Transverse colon (tissue), 4 donors: ENCODE results near the gene MYMK. TPM values are rescaled to one million over a fixed set of nuclear protein-coding genes. Genes with fewer than 3 reads are reported as not detected.

ENCODE experiments used
- DNase-seq: peaks from one replicate; pipeline ENCODE4 v3.0.0-alpha.2; 2019
- H3K27ac ChIP-seq, 4 donors: fragments of 200-600 bp; sonication (generic); 2 replicates each; pipeline ENCODE4 v1.5.1; 2016 to 2018; ENCODE audit warnings: inconsistent platforms in 4 of 4
- H3K27me3 ChIP-seq: fragments of 200-600 bp; sonication (generic); 2 replicates; pipeline ENCODE4 v1.5.1; 2017; ENCODE audit warnings: inconsistent platforms
- H3K36me3 ChIP-seq, 4 donors: fragments of 200-600 bp; sonication (generic); 2 replicates each; pipeline ENCODE4 v1.5.1; 2017 to 2019; ENCODE audit warnings: inconsistent platforms in 4 of 4
- H3K4me1 ChIP-seq, 4 donors: fragments of 200-600 bp; sonication (generic); 2 replicates each; pipeline ENCODE4 v1.5.1; 2017 to 2020; ENCODE audit warnings: inconsistent platforms in 4 of 4
- H3K4me3 ChIP-seq, 4 donors: fragments of 200-600 bp; sonication (generic); 1 replicate in 1 of 4; 2 replicates in 3 of 4; pipeline versions ENCODE4 v1.5.1 to v1.6.1; 2017 to 2019; ENCODE audit warnings: inconsistent platforms in 4 of 4
- H3K9me3 ChIP-seq, 2 donors: fragments of 200-600 bp; sonication (generic); 2 replicates each; pipeline ENCODE4 v1.5.1; 2017 to 2019; ENCODE audit warnings: inconsistent platforms in 2 of 2
- CTCF ChIP-seq, 5 experiments: fragments of 200-600 bp in 3 of 5; fragments of 450-650 bp in 2 of 5; sonication (generic) in 3 of 5; IDR thresholded peaks; 1 replicate in 2 of 5; 2 replicates in 3 of 5; pipeline ENCODE4 v1.5.1; 2016 to 2017; ENCODE audit warnings: antibody characterized with exemption in 5 of 5, inconsistent platforms in 3 of 5, mild to moderate bottlenecking in 2 of 5, moderate library complexity in 1 of 5
- EP300 ChIP-seq: sonication (generic); formaldehyde crosslinking; IDR thresholded peaks from one replicate; pipeline ENCODE4 v1.6.1; 2017; ENCODE audit warnings: antibody characterized with exemption, low read depth
- POLR2A ChIP-seq: fragments of 450-650 bp; IDR thresholded peaks from one replicate; pipeline ENCODE4 v1.6.1; 2016; ENCODE audit warnings: antibody characterized with exemption, mild to moderate bottlenecking, moderate library complexity
- POLR2AphosphoS5 ChIP-seq, 3 donors: sonication (generic); formaldehyde crosslinking; IDR thresholded peaks; one replicate each; pipeline ENCODE4 v1.6.1; 2016; ENCODE audit warnings: antibody characterized with exemption in 3 of 3
- WGBS, 2 donors: methylation state at CpG; one replicate each; pipeline ENCODE4 v1.1.5; 2018; ENCODE audit warnings: low coverage in 1 of 2; 5-methylcytosine and 5-hydroxymethylcytosine counted together
- in situ Hi-C, 4 donors: fragments of 200-750 bp; cut with MboI; loops; one replicate each; pipeline versions ENCODE4 v1.15.0 to v1.15.1; 2017; ENCODE audit warnings: low sequenced_read_pairs in 3 of 4, low pct_ligation_motif_present in 1 of 4, low pct_unique_long_range_greater_than_20kb in 1 of 4
- intact Hi-C: fragments of 100-400 bp; cut with DNase I; formaldehyde crosslinking; loops from one replicate; pipeline ENCODE4 v1.15.1; 2023; ENCODE audit warnings: low total_unique reads
- total RNA-seq, 4 donors: library from RNA; depleted of rRNA; stranded (reverse); fragments of >200 nt; gene quantifications; one replicate each; pipeline ENCODE4 v1.1.0, GENCODE V29; 2016

Gene MYMK
- total RNA-seq, 4 donors from 2014 or later, result not detected

GRCh38 chr9:133483611-133484010 lies 41.1 kb downstream of the MYMK start:
- Histone ChIP-seq H3K9me3 (no peaks in the 10 kb centered on the region), H3K27ac (no peak overlapping the region), H3K4me3 (no peak overlapping the region), H3K36me3 (no peaks in the 10 kb centered on the region), H3K27me3 (peaks cover 24% of the 10 kb centered on the region), H3K4me1 (peaks cover 7 to 18% (median 13%) of the 10 kb centered on the region in 4 donors)
- intact Hi-C loops (loop anchor here (10.0 kb wide), 1 partner anchor 299 kb away; no protein-coding TSS in a partner anchor), in situ Hi-C loops (loop anchor here (5.0 to 25.0 kb wide), 5 partner anchors 71 to 299 kb away; no protein-coding TSS in a partner anchor)
- 73 to 80% methylated on average over 3 to 9 of the region's 9 CpGs for WGBS, 2 donors
- TF ChIP-seq EP300 (no peak), CTCF (IDR thresholded peaks at IDR 0.05) (no peak), POLR2A (no peak), POLR2AphosphoS5 (IDR thresholded peaks at IDR 0.05) (no peak)
- DNase-seq, result no peak

- peak; percentile 86 for DNase-seq
- H3K4me1 ChIP-seq, result peaks cover 7 to 20% (median 16%) of the 10 kb centered on the region in 4 donors
- H3K4me3 ChIP-seq, result peak within 1 kb of the TSS; percentile 23 to 52 (median 40)
- H3K27ac ChIP-seq, result peak within 1 kb of the TSS; percentile 53 to 74 (median 57)
- no peaks in the 10 kb centered on the region for H3K9me3 ChIP-seq
- H3K27me3 ChIP-seq, result peaks cover 21% of the 10 kb centered on the region
- in situ Hi-C loops, result loop anchor here in 1 of 4 donors (25.0 kb wide), 1 partner anchor 292 kb away; no protein-coding TSS in a partner anchor
- 1% methylated on average over 43 of the region's 84 CpGs; no CpG with 5 or more reads in 1 of the 2 donors for WGBS, 2 donors
- TF ChIP-seq CTCF (IDR thresholded peaks at IDR 0.05) (no peak), POLR2A (peak; percentile 10), EP300 (no peak), POLR2AphosphoS5 (IDR thresholded peaks at IDR 0.05) (peak in 1 of 3 donors; percentile 34)
- intact Hi-C loops, result no loop called here
- H3K36me3 ChIP-seq, result no peaks in the 10 kb centered on the region
Observed at GRCh38 chr9:133478851-133479711, 45.7 kb downstream of the MYMK start, which contains the start of gene SLC2A6. SLC2A6 (minus strand) TSS chr9:133479099; CDS start chr9:133479059, 40 bp downstream.

- TF ChIP-seq EP300 (no peak), CTCF (IDR thresholded peaks at IDR 0.05) (no peak), POLR2A (no peak), POLR2AphosphoS5 (IDR thresholded peaks at IDR 0.05) (no peak)
- in situ Hi-C loops (loop anchor here in 1 of 4 donors (25.0 kb wide), 1 partner anchor 291 kb away; no protein-coding TSS in a partner anchor), intact Hi-C loops (no loop called here)
- Histone ChIP-seq H3K9me3 (no peaks in the 10 kb centered on the region), H3K36me3 (no peaks in the 10 kb centered on the region), H3K4me1 (peaks cover 7 to 20% (median 16%) of the 10 kb centered on the region in 4 donors), H3K27ac (peak overlapping the region; percentile 53 to 74 (median 57)), H3K27me3 (peaks cover 21% of the 10 kb centered on the region), H3K4me3 (peak overlapping the region; percentile 23 to 52 (median 40))
- no peak for DNase-seq
- 25% methylated on average over 16 of the region's 17 CpGs; no CpG with 5 or more reads in 1 of the 2 donors for WGBS, 2 donors
Observed at GRCh38 chr9:133477992-133478850, 46.5 kb downstream of the MYMK start.

GRCh38 chr9:133477461-133477860 lies 47.3 kb downstream of the MYMK start:
- H3K36me3 ChIP-seq, result no peaks in the 10 kb centered on the region
- intact Hi-C loops (no loop called here), in situ Hi-C loops (loop anchor here in 1 of 4 donors (25.0 kb wide), 1 partner anchor 290 kb away; no protein-coding TSS in a partner anchor)
- DNase-seq, result no peak
- peaks cover 7 to 20% (median 16%) of the 10 kb centered on the region in 4 donors for H3K4me1 ChIP-seq
- no peak for TF ChIP-seq EP300
- no peak for TF ChIP-seq CTCF (IDR thresholded peaks at IDR 0.05)
- TF ChIP-seq POLR2AphosphoS5 (IDR thresholded peaks at IDR 0.05), result no peak
- TF ChIP-seq POLR2A, result no peak
- H3K4me3 ChIP-seq, result no peak overlapping the region
- peaks cover 21% of the 10 kb centered on the region for H3K27me3 ChIP-seq
- H3K9me3 ChIP-seq, result no peaks in the 10 kb centered on the region
- no peak overlapping the region for H3K27ac ChIP-seq
- 40 to 83% methylated on average over 2 to 4 of the region's 4 CpGs for WGBS, 2 donors
